ENCODE results near the gene BFSP2.
A peak's percentile ranks its signal among the peaks of the same experiment; 100 is the strongest.

The BFSP2 gene

DNA sequence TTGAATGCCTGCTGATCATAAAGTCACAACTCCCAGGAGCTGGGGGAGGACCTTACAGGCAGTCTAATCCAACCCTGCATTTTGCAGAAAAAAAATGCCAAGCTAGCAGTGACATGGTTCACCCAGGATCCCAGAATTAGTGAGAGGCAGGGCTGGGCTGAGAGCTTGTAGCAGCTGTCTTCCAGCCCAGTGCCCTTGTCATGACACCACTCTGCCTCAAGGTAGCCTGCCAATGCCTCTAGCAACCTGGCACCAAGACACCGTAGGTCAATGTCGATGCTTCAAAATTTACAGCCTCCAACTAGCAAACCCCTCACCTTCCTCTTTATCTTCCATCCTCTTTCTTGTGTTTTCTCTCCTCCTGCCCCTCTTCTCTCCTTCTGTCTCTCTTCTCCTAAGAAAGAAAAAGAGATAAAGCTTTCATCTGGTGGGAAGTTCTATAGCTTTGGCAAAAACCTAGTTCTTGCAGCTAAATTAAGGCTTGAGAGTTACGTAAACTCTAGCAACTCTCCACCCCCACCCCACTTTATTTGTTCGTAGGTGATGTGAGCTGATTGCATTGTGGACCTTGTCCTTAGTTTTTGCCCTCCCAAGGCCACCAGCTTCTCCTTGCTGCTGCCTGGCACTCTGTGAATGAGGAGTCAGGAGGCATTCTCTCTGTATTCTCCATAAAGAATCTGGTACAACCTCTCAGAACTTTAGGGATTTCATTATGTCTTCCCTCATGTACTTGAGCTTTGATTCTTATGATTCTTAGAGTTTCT lies 18.3 kb upstream of the BFSP2 start:
- no peak for DNase-seq (ENCODE audit: low read depth)
- TF ChIP-seq, protein P1, sequence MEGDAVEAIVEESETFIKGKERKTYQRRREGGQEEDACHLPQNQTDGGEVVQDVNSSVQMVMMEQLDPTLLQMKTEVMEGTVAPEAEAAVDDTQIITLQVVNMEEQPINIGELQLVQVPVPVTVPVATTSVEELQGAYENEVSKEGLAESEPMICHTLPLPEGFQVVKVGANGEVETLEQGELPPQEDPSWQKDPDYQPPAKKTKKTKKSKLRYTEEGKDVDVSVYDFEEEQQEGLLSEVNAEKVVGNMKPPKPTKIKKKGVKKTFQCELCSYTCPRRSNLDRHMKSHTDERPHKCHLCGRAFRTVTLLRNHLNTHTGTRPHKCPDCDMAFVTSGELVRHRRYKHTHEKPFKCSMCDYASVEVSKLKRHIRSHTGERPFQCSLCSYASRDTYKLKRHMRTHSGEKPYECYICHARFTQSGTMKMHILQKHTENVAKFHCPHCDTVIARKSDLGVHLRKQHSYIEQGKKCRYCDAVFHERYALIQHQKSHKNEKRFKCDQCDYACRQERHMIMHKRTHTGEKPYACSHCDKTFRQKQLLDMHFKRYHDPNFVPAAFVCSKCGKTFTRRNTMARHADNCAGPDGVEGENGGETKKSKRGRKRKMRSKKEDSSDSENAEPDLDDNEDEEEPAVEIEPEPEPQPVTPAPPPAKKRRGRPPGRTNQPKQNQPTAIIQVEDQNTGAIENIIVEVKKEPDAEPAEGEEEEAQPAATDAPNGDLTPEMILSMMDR (IDR thresholded peaks at IDR 0.05; ENCODE audit: insufficient read depth, low read depth, low read length, missing control alignments), result no peak
- no peak overlapping the region for H3K4me3 ChIP-seq (ENCODE audit: low read depth, low read length)

DNA sequence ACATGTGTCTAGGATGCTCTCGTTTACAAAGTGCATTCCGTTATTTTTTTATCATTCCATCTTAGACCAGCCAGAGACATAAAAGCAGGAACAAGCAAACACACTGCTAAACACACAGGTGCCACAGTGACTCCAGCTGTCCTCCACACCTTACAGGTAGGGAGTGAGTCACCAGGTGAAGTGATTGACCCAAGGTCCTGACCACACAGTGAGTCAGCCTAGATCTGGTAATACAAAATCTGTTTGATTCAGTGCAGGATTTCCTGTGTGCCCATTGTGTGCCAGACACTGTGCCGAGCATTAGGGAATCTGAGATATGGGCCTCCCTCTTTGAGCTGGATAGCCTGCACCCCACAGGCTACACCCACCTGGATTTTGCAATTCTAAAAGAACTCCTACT lies 16.7 kb upstream of the BFSP2 start:
- TF ChIP-seq, protein P1 (IDR thresholded peaks at IDR 0.05; ENCODE audit: insufficient read depth, low read depth, low read length, missing control alignments), result no peak
- no peak overlapping the region for H3K4me3 ChIP-seq (ENCODE audit: low read depth, low read length)
- DNase-seq (ENCODE audit: low read depth), result no peak

DNA sequence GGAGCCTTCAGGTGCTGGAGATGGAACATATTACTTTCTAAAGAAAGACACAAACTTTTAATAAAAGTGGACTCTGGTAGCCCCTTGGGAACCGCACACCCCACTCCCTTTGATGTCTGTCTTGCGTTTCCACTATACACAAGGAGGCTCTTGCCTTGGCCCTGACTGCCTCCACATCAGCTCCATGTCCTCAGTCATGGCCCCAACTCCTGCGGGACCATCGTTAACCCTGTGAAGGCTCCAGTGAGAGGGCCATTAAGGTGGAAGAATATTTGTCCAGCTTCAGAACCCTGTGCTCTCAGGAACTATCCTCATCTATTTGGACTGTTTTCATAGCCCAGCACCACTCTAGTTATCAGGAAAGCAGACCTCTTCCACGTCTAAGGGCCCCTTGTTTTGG lies 16.1 kb upstream of the BFSP2 start:
- DNase-seq (ENCODE audit: low read depth), result no peak
- TF ChIP-seq, protein P1 (IDR thresholded peaks at IDR 0.05; ENCODE audit: insufficient read depth, low read depth, low read length, missing control alignments), result no peak
- H3K4me3 ChIP-seq (ENCODE audit: low read depth, low read length), result no peak overlapping the region

DNA sequence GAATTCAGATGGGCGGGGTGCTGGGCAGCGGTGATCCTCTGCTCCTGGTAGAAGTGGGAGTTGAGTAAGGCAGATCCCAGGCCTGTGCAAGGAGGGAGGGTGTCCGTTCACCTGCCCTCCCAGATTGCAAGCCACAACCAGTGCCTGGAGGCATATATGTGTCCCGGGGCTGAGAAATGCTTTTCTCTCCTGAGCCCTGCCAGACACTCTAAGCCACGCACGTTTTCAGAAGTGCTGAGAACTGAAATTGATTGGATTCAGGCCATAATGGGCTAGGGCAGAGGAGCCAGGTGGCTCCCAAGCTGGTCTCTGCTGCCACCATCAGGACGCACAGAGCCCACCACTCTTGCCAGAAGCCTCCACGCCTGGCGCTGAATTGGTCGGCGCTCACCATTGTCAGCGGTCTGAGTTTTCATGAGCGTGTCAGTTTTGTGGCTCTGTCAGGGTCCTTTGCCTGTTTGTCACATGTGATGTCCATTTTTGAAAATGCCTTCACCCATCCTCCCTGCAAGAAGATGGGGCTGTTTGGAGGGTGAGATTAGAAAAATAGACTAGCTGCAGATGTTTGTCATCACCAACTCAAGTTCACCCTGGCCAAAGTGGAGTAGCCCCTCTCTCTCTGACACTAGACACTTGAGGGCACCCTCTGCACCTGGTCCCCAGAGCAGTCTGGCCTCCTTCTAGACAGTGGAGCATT lies 15.4 kb upstream of the BFSP2 start:
- TF ChIP-seq, protein P1 (IDR thresholded peaks at IDR 0.05; ENCODE audit: insufficient read depth, low read depth, low read length, missing control alignments), result peak; percentile 89
- no peak overlapping the region for H3K4me3 ChIP-seq (ENCODE audit: low read depth, low read length)
- peak; percentile 71 for DNase-seq (ENCODE audit: low read depth)

DNA sequence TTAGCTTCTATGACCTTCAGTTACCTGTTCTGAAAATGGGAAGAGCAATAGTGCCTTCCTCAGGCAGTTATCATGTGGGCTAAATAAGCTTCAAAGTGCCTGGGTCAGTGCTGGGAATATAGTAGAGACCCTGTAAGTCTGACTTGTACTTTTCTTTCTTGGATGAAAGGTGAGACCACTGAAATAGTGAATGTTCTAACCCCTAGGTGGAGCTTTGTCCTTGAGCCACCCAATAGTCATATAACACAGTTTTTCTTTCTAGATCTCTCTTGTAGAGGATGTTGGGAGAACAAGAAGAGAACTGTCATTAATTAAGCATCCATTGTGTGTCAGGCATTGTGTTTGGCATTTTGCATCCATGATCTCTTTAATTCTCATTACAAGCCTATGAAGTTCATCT lies 13.0 kb upstream of the BFSP2 start:
- H3K4me3 ChIP-seq (ENCODE audit: low read depth, low read length), result no peak overlapping the region
- TF ChIP-seq, protein P1 (IDR thresholded peaks at IDR 0.05; ENCODE audit: insufficient read depth, low read depth, low read length, missing control alignments), result no peak
- DNase-seq (ENCODE audit: low read depth), result no peak

DNA sequence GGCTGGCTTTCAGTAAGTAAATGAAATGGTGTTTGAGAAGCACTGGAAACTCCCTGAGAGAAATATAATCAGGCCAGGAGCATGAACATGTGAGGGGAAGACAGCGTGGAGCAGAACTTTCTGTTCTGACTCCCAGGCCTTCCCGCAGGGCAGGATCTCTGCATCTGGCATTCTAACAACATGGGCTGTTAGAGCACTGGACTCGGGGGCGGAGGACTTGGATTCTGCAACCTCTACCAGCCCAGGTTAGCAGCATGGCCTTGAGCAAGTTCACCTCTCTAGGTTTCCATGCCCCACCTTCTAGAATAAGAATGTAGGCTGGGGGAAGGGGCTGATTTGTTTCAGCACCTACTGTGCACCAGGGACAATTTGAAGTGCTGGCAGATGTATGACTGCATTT lies 12.5 kb upstream of the BFSP2 start:
- TF ChIP-seq, protein P1 (IDR thresholded peaks at IDR 0.05; ENCODE audit: insufficient read depth, low read depth, low read length, missing control alignments), result no peak
- DNase-seq (ENCODE audit: low read depth), result no peak
- no peak overlapping the region for H3K4me3 ChIP-seq (ENCODE audit: low read depth, low read length)
